GM19395 (cell line): Measurements from ENCODE around the gene MAGI1.

Source experiments
- ATAC-seq: cut with Tn5 transposase; IDR thresholded peaks from one replicate; pipeline ENCODE4 v1.9.1; 2021; ENCODE audit warnings: mild to moderate bottlenecking, moderate library complexity; ENCODE audit not compliant: unreplicated experiment

The MAGI1 gene

DNA sequence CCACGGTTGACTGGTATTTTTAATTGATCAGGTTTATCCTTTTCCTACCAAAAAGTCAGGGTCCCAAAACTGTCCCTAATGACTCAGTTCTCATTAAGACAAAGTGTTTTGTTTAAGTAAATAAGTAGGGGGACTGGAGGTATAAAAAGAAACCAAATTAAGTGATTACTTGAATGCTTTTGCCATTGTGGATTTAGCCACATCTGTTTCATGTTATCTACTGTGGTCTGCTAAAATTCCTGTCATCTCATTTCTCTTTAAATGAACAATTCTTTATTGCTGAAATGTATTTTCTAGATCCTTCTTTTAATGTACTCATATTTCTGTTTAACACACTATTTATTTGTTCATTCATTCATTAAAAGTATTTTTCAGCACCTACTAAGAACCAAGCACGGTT lies 725.1 kb downstream of the MAGI1 start:
- no peak for ATAC-seq

DNA sequence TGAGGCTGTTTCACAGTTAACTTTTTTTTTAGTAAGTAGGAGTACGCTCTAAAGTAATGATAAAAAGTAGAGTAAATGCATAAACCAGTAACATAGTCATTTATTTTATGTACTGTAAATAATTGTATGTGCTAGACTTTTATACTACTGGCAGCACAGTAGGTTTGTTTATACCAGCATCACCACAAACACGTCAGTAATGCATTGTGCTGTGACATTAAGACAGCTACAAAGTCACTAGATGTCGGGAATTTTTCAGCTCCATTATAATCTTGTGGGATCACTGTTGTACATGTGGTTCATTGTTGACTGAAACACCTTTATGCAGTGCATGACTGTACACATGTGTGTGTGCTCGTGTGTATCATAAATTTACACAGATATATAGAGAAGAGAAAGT lies 732.9 kb downstream of the MAGI1 start:
- no peak for ATAC-seq
